K562 (cell line): ENCODE measurements around the gene VEGFA. TPM values are rescaled to one million over a fixed set of nuclear protein-coding genes. Genes with fewer than 3 reads are reported as not detected.

Experiments used
- BHLHE40 ChIP-seq: IDR thresholded peaks from 2 replicates; pipeline ENCODE4 v1.6.1; 2011; ENCODE audit warnings: low read length, improper control_type of control experiment
- CBFA2T2 ChIP-seq: fragments of 450-650 bp; conservative IDR thresholded peaks from 2 replicates; pipeline ENCODE4 v1.6.1; 2017; ENCODE audit warnings: mild to moderate bottlenecking
- CBFA2T3 ChIP-seq: fragments of 450-650 bp; IDR thresholded peaks from 2 replicates; pipeline ENCODE4 v1.6.1; 2017
- CTCFL ChIP-seq: IDR thresholded peaks from 2 replicates; pipeline ENCODE4 v1.6.1; 2011; ENCODE audit warnings: borderline replicate concordance, low read depth, mild to moderate bottlenecking, moderate library complexity, low read length; ENCODE audit not compliant: insufficient read depth, poor library complexity, severe bottlenecking
- MTA3 ChIP-seq: fragments of 450-650 bp; formaldehyde crosslinking; IDR thresholded peaks from 2 replicates; pipeline ENCODE4 v1.6.1; 2017; ENCODE audit warnings: mild to moderate bottlenecking, borderline replicate concordance
- MYBL2 ChIP-seq, 2 experiments: fragments of 450-650 bp in 1 of 2; sonication (generic) in 1 of 2; formaldehyde crosslinking in 1 of 2; IDR thresholded peaks; 2 replicates each; pipeline versions ENCODE4 v1.6.1 to v1.8.1; 2017 to 2022; ENCODE audit warnings: borderline replicate concordance in 1 of 2, inconsistent platforms in 1 of 2, low read depth in 1 of 2, mild to moderate bottlenecking in 1 of 2, missing genetic modification reagents in 1 of 2, moderate library complexity in 1 of 2
- NCOA2 ChIP-seq, 2 experiments: fragments of 450-650 bp; IDR thresholded peaks; 2 replicates each; pipeline ENCODE4 v1.6.1; 2018; ENCODE audit warnings: mild to moderate bottlenecking in 2 of 2, moderate library complexity in 1 of 2; ENCODE audit not compliant: partially characterized antibody in 2 of 2
- NEUROD1 ChIP-seq: fragments of 150-350 bp; IDR thresholded peaks from 2 replicates; pipeline ENCODE4 v1.6.1; 2014; ENCODE audit warnings: borderline replicate concordance, low read length, low read depth; ENCODE audit not compliant: partially characterized antibody
- NR2C1 ChIP-seq, 2 experiments: fragments of 450-650 bp; IDR thresholded peaks; 2 replicates each; pipeline ENCODE4 v1.6.1; 2017; ENCODE audit warnings: mild to moderate bottlenecking in 2 of 2, antibody characterized with exemption in 1 of 2, inconsistent platforms in 1 of 2, missing compliant biosample characterization in 1 of 2, missing genetic modification characterization in 1 of 2
- PBX2 ChIP-seq, 2 experiments: IDR thresholded peaks in 1 of 2; conservative IDR thresholded peaks in 1 of 2; 2 replicates each; pipeline ENCODE4 v1.6.1; 2016; ENCODE audit warnings: low read depth in 2 of 2, mild to moderate bottlenecking in 1 of 2, missing compliant biosample characterization in 1 of 2, missing genetic modification characterization in 1 of 2, moderate library complexity in 1 of 2
- POLR3A ChIP-seq: IDR thresholded peaks from 2 replicates; pipeline ENCODE4 v1.6.1; 2011; ENCODE audit warnings: borderline replicate concordance, mild to moderate bottlenecking, moderate library complexity; ENCODE audit not compliant: insufficient read length, insufficient read depth; ENCODE audit errors: extremely low read depth
- PPARD ChIP-seq: fragments of 250-450 bp; sonication (Bioruptor Pico); IDR thresholded peaks from 2 replicates; pipeline ENCODE4 v1.8.0; 2022; ENCODE audit warnings: inconsistent platforms, mild to moderate bottlenecking, moderate library complexity
- RB1 ChIP-seq: fragments of 450-650 bp; IDR thresholded peaks from 2 replicates; pipeline ENCODE4 v1.6.1; 2017; ENCODE audit warnings: low read depth, mild to moderate bottlenecking
- SP1 ChIP-seq: sonication (generic); formaldehyde crosslinking; IDR thresholded peaks from 2 replicates; pipeline ENCODE4 v1.8.1; 2022; ENCODE audit warnings: mild to moderate bottlenecking, missing genetic modification reagents
- SPI1 ChIP-seq: IDR thresholded peaks from 2 replicates; pipeline ENCODE4 v1.6.1; 2011; ENCODE audit warnings: low read depth, low read length, control low read depth, borderline replicate concordance
- STAT5B ChIP-seq: fragments of 250-450 bp; sonication (Bioruptor Pico); IDR thresholded peaks from 2 replicates; pipeline ENCODE4 v1.8.0; 2021; ENCODE audit warnings: mild to moderate bottlenecking, inconsistent platforms
- TEAD1 ChIP-seq, 2 experiments: fragments of 450-650 bp in 1 of 2; sonication (generic) in 1 of 2; formaldehyde crosslinking; IDR thresholded peaks; 2 replicates each; pipeline versions ENCODE4 v1.4.0 to v1.8.0; 2020 to 2022; ENCODE audit warnings: mild to moderate bottlenecking in 2 of 2, missing genetic modification reagents in 1 of 2
- ZNF184 ChIP-seq: sonication (generic); formaldehyde crosslinking; IDR thresholded peaks from 2 replicates; pipeline ENCODE4 v1.5.0; 2020; ENCODE audit warnings: missing genetic modification reagents
- ZNF24 ChIP-seq: fragments of 450-650 bp; IDR thresholded peaks from 2 replicates; pipeline ENCODE4 v1.6.1; 2016
- ZNF699 ChIP-seq: fragments of 250-450 bp; sonication (Bioruptor Pico); IDR thresholded peaks from 2 replicates; pipeline ENCODE4 v1.8.0; 2021; ENCODE audit warnings: mild to moderate bottlenecking, moderate library complexity; ENCODE audit not compliant: insufficient replicate concordance
- polyA plus RNA-seq, 8 experiments: library from polyadenylated mRNA; depleted of rRNA in 4 of 8; stranded (reverse) in 5 of 8; unstranded in 3 of 8; fragments of >200 nt; fragmentation: Nextera tagmentation in 2 of 8; fragmentation: Illumina TruSeq in 1 of 8; extraction: Ambion mirVana in 2 of 8; extraction: Trizol in 1 of 8; gene quantifications; 2 replicates each; pipeline versions ENCODE4 v1.2.1 to v1.2.3, GENCODE V29; 2011 to 2014; ENCODE audit warnings: inconsistent platforms in 1 of 8, missing spikeins in 1 of 8
- total RNA-seq, 7 experiments: library from RNA; depleted of rRNA in 6 of 7; stranded (reverse); fragments of >200 nt in 6 of 7; fragmentation: Illumina TruSeq in 2 of 7; extraction: Trizol in 2 of 7; gene quantifications; 2 replicates each; pipeline versions ENCODE4 v1.2.1 to v1.2.3, GENCODE V29; 2011 to 2021; ENCODE audit warnings: low replicate concordance in 1 of 7
- TF ChIP-seq, protein P1 (sequence below): fragments of 250-450 bp; sonication (Bioruptor Pico); IDR thresholded peaks from 2 replicates; pipeline ENCODE4 v1.5.0; 2020; ENCODE audit warnings: mild to moderate bottlenecking, borderline replicate concordance

Gene VEGFA
- total and polyA plus RNA-seq, 9 of the 15 experiments (the other 6 are each of a cell fraction or from before 2014, with no cell fraction given), result 14.0 to 271 (median 124) TPM

- TF ChIP-seq CTCFL (peak; percentile 71), PBX2 (CRISPR knock-in tag; IDR thresholded peaks at IDR 0.05; ENCODE audit: low read depth) (no peak), PBX2 (tag; conservative IDR thresholded peaks at IDR 0.05; ENCODE audit: low read depth) (no peak), NCOA2 (IDR thresholded peaks at IDR 0.05; ENCODE audit: partially characterized antibody in 2 of 2) (no peak), ZNF699 (CRISPR knock-in tag) (no peak), NR2C1 (IDR thresholded peaks at IDR 0.05) (no peak), NR2C1 (tag; IDR thresholded peaks at IDR 0.05) (no peak), ZNF184 (no peak), MYBL2 (IDR thresholded peaks at IDR 0.05; ENCODE audit: low read depth) (no peak), MYBL2 (CRISPR knock-in tag; IDR thresholded peaks at IDR 0.05; ENCODE audit: borderline replicate concordance) (no peak), BHLHE40 (no peak), SP1 (CRISPR knock-in tag) (no peak), CBFA2T3 (no peak), MTA3 (peak; percentile 61; the same call in 1 of the 2 replicates), TEAD1 (CRISPR knock-in tag; IDR thresholded peaks at IDR 0.05) (no peak), RB1 (no peak), SPI1 (no peak), PPARD (CRISPR knock-in tag) (no peak), NEUROD1 (no peak), POLR3A (no peak), CBFA2T2 (no peak), ZNF24 (no peak), STAT5B (CRISPR knock-in tag) (no peak)
- TF ChIP-seq, protein P1, sequence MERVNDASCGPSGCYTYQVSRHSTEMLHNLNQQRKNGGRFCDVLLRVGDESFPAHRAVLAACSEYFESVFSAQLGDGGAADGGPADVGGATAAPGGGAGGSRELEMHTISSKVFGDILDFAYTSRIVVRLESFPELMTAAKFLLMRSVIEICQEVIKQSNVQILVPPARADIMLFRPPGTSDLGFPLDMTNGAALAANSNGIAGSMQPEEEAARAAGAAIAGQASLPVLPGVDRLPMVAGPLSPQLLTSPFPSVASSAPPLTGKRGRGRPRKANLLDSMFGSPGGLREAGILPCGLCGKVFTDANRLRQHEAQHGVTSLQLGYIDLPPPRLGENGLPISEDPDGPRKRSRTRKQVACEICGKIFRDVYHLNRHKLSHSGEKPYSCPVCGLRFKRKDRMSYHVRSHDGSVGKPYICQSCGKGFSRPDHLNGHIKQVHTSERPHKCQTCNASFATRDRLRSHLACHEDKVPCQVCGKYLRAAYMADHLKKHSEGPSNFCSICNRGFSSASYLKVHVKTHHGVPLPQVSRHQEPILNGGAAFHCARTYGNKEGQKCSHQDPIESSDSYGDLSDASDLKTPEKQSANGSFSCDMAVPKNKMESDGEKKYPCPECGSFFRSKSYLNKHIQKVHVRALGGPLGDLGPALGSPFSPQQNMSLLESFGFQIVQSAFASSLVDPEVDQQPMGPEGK, result no peak
These were observed 11.4 kb upstream of the VEGFA start (continued) for GRCh38 chr6:43758617-43759050.
